GM13976 (cell line): ENCODE results near the gene PIK3R1.

ENCODE experiments used
- DNase-seq: peaks from one replicate; pipeline ENCODE4 v3.0.0; 2012; ENCODE audit warnings: low spot score
- CTCF ChIP-seq: IDR thresholded peaks from 2 replicates; pipeline ENCODE4 v1.5.1; 2012; ENCODE audit warnings: borderline replicate concordance, mild to moderate bottlenecking; ENCODE audit not compliant: insufficient read depth; ENCODE audit errors: extremely low read depth, missing control alignments, control extremely low read depth
- in situ Hi-C: fragments of 300-500 bp; cut with MboI; formaldehyde crosslinking; loops from one replicate; pipeline ENCODE4 v1.12.0; 2022; ENCODE audit warnings: low sequenced_read_pairs, mixed read lengths, inconsistent platforms; ENCODE audit not compliant: unreplicated experiment

The PIK3R1 gene

GRCh38 chr5:68271124-68271523 lies 55.6 kb downstream of the PIK3R1 start:
- DNase-seq, result no peak
- TF ChIP-seq CTCF, result no peak
- in situ Hi-C loops, result no loop called here

DNA sequence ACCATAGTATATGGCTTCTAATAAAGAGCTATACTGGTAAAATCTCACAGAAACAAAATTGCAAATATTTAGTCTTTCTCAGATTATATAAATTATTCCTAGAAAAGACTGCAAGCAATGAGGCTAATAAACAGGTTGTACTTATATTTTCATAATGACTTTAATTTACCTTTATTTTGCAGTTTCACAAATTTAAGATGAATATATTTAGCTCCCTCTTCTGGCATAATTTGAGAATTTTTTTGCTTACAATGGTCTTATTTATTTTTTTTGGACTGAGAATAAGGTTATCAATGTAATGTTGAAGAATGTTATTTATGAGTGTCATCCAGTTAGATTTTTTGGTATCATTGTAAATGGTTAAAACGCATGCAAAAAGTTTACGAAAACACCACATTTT lies 56.7 kb downstream of the PIK3R1 start:
- DNase-seq, result no peak
- in situ Hi-C loops, result no loop called here
- TF ChIP-seq CTCF, result no peak

DNA sequence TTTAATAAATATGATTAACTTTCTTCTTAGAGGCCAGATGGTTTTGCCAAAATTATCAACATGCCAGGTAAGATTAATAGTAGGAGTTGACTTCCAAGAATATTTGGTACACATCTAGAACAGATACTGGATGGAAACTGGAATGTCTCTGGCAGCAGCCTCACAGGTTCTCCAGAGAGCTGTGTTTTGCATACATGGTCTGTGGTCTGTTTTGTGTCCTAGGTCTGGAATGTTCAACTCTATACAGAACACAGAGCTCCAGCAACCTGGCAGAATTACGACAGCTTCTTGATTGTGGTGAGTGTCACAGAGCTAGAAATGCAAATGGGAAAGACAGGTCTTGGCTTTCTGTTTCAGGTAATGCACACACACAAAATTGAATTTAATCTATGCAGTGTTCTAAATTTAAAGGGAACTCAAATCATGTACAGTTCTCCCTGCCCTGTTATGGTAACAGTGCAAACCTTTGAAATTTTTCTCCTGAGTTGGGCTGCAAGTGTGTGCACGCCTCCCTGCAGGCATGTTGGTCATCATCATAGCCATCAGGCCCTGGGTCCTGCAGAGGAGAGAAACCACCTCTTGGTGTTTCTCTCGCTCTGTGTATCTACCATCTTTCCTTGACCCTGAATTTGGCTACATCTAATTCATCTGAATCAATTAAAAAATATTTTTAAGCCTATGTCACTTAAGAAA lies 58.3 kb downstream of the PIK3R1 start:
- no peak for DNase-seq
- TF ChIP-seq CTCF, result no peak
- in situ Hi-C loops, result no loop called here

- TF ChIP-seq CTCF, result no peak
- DNase-seq, result no peak
- in situ Hi-C loops, result loop anchor here (25.0 kb wide), 2 partner anchors 387 to 737 kb away; no protein-coding TSS in a partner anchor
Measured at GRCh38 chr5:68274847-68275651, 59.5 kb downstream of the PIK3R1 start.

- in situ Hi-C loops, result loop anchor here (25.0 kb wide), 2 partner anchors 386 to 736 kb away; no protein-coding TSS in a partner anchor
- TF ChIP-seq CTCF, result no peak
- no peak for DNase-seq
Measured at GRCh38 chr5:68276740-68277139, 61.2 kb downstream of the PIK3R1 start.

- in situ Hi-C loops, result loop anchor here (25.0 kb wide), 2 partner anchors 385 to 735 kb away; no protein-coding TSS in a partner anchor
- no peak for DNase-seq
- no peak for TF ChIP-seq CTCF
Measured at GRCh38 chr5:68277431-68277830, 61.9 kb downstream of the PIK3R1 start.
